SK-N-SH (cell line): ENCODE data around the gene LSM3. TPM values are rescaled to one million over a fixed set of nuclear protein-coding genes. Genes with fewer than 3 reads are reported as not detected.

ENCODE experiments used
- CTCF ChIA-PET: fragments of 300-600, 350-600 bp; formaldehyde crosslinking; extraction: SDS; loops from one replicate; lab custom pipeline; 2021; lab: Yijun Ruan, JAX
- POLR2A ChIA-PET: fragments of 350-600 bp; sonication (Branson Sonifier 250); formaldehyde crosslinking; extraction: SDS; loops from one replicate; lab custom pipeline; 2020; ENCODE audit warnings: antibody characterized with exemption, inconsistent platforms; lab: Yijun Ruan, JAX
- DNase-seq: peaks from one replicate; pipeline ENCODE4 v3.0.0; 2012
- H2AFZ ChIP-seq: fragments of 200-600 bp; sonication (generic); 2 replicates; pipeline ENCODE4 v1.8.1; 2016; ENCODE audit warnings: antibody characterized with exemption, mild to moderate bottlenecking, low read depth
- H3F3A ChIP-seq: fragments of 200-600 bp; sonication (generic); replicated peaks from 2 replicates; pipeline ENCODE3; 2016; ENCODE audit warnings: antibody characterized with exemption, mild to moderate bottlenecking; ENCODE audit not compliant: insufficient read depth
- H3K27ac ChIP-seq, 2 experiments: fragments of 200-500 bp in 1 of 2; fragments of 200-600 bp in 1 of 2; sonication (Bioruptor generic) in 1 of 2; sonication (generic), shearing (Covaris generic) in 1 of 2; 2 replicates each; pipeline versions ENCODE4 v1.5.1 to v1.6.1; 2014 to 2016; ENCODE audit warnings: low read depth in 2 of 2, inconsistent platforms in 1 of 2, low read length in 1 of 2, mild to moderate bottlenecking in 1 of 2, mixed read lengths in 1 of 2
- H3K27me3 ChIP-seq: fragments of 200-600 bp; sonication (generic), shearing (Covaris generic); 2 replicates; pipeline ENCODE4 v1.6.1; 2016; ENCODE audit warnings: mixed run types; ENCODE audit not compliant: insufficient read depth
- H3K36me3 ChIP-seq, 2 experiments: fragments of 200-500 bp in 1 of 2; fragments of 200-600 bp in 1 of 2; sonication (Bioruptor generic) in 1 of 2; sonication (generic) in 1 of 2; replicated peaks in 1 of 2; 2 replicates each; pipeline versions ENCODE3 to v1.5.1; 2014 to 2016; ENCODE audit warnings: low read length in 1 of 2, mild to moderate bottlenecking in 1 of 2; ENCODE audit not compliant: insufficient read depth in 2 of 2, control insufficient read depth in 1 of 2
- H3K4me1 ChIP-seq, 2 experiments: fragments of 200-500 bp in 1 of 2; fragments of 200-600 bp in 1 of 2; sonication (Bioruptor generic) in 1 of 2; sonication (generic), shearing (Covaris generic) in 1 of 2; 2 replicates each; pipeline versions ENCODE4 v1.5.1 to v1.6.1; 2014 to 2016; ENCODE audit warnings: low read depth in 1 of 2, low read length in 1 of 2, mixed run types in 1 of 2; ENCODE audit not compliant: insufficient read depth in 2 of 2, control insufficient read depth in 1 of 2
- H3K4me2 ChIP-seq: fragments of 200-600 bp; sonication (generic), shearing (Covaris generic); 2 replicates; pipeline ENCODE4 v1.6.1; 2017; ENCODE audit warnings: mixed run types
- H3K4me3 ChIP-seq, 2 experiments: fragments of 200-500 bp in 1 of 2; fragments of 200-600 bp in 1 of 2; sonication (Bioruptor generic) in 1 of 2; sonication (generic), shearing (Covaris generic) in 1 of 2; 2 replicates each; pipeline versions ENCODE4 v1.5.1 to v1.8.1; 2014 to 2016; ENCODE audit warnings: low read depth in 2 of 2, inconsistent platforms in 1 of 2, low read length in 1 of 2, mild to moderate bottlenecking in 1 of 2, mixed read lengths in 1 of 2, moderate library complexity in 1 of 2
- H3K79me2 ChIP-seq: fragments of 200-600 bp; sonication (generic); 2 replicates; pipeline ENCODE4 v1.8.1; 2017; ENCODE audit warnings: mild to moderate bottlenecking; ENCODE audit not compliant: insufficient read depth
- H3K9ac ChIP-seq: fragments of 200-600 bp; sonication (generic); 2 replicates; pipeline ENCODE4 v1.6.1; 2017; ENCODE audit warnings: mixed run types
- H3K9me2 ChIP-seq: fragments of 200-600 bp; sonication (generic); 2 replicates; pipeline ENCODE4 v1.6.1; 2017; ENCODE audit warnings: mixed run types
- H3K9me3 ChIP-seq: fragments of 200-600 bp; sonication (generic); 2 replicates; pipeline ENCODE4 v1.6.1; 2017; ENCODE audit warnings: mixed run types, mild to moderate bottlenecking, moderate library complexity
- H4K20me1 ChIP-seq: fragments of 200-600 bp; sonication (generic); 2 replicates; pipeline ENCODE4 v1.6.1; 2017; ENCODE audit warnings: mild to moderate bottlenecking, mixed run types; ENCODE audit not compliant: insufficient read depth
- ELF1 ChIP-seq: IDR thresholded peaks from 2 replicates; pipeline ENCODE4 v1.4.0; 2012
- FOSL2 ChIP-seq: IDR thresholded peaks from 2 replicates; pipeline ENCODE4 v1.4.0; 2012; ENCODE audit warnings: low read depth, mild to moderate bottlenecking, moderate library complexity, borderline replicate concordance
- FOXJ3 ChIP-seq: sonication (generic); formaldehyde crosslinking; IDR thresholded peaks from 2 replicates; pipeline ENCODE4 v1.5.1; 2020; ENCODE audit warnings: mild to moderate bottlenecking, missing genetic modification reagents
- GABPA ChIP-seq: IDR thresholded peaks from 2 replicates; pipeline ENCODE4 v1.4.0; 2012; ENCODE audit warnings: low read depth, mild to moderate bottlenecking
- GATA2 ChIP-seq: sonication (generic); formaldehyde crosslinking; IDR thresholded peaks from 2 replicates; pipeline ENCODE4 v1.5.0; 2020; ENCODE audit warnings: mild to moderate bottlenecking, missing genetic modification reagents
- MEF2A ChIP-seq: IDR thresholded peaks from 2 replicates; pipeline ENCODE4 v1.4.0; 2012; ENCODE audit warnings: low read depth, borderline replicate concordance
- NFIC ChIP-seq: IDR thresholded peaks from 2 replicates; pipeline ENCODE4 v1.4.0; 2012; ENCODE audit warnings: borderline replicate concordance
- NRF1 ChIP-seq: IDR thresholded peaks from 2 replicates; pipeline ENCODE4 v1.6.1; 2012; ENCODE audit warnings: low read depth, mild to moderate bottlenecking, low read length
- RAD21 ChIP-seq: IDR thresholded peaks from 2 replicates; pipeline ENCODE4 v1.6.1; 2012; ENCODE audit warnings: mild to moderate bottlenecking, low read length
- SIN3A ChIP-seq: IDR thresholded peaks from 2 replicates; pipeline ENCODE4 v1.6.1; 2012; ENCODE audit warnings: low read depth, mild to moderate bottlenecking, low read length, moderate library complexity, borderline replicate concordance
- TCF12 ChIP-seq: IDR thresholded peaks from 2 replicates; pipeline ENCODE4 v1.4.0; 2012
- WGBS: methylation state at CpG from one replicate; pipeline ENCODE4 v1.1.6; 2017; ENCODE audit warnings: low lambda C conversion rate; 5-methylcytosine and 5-hydroxymethylcytosine counted together
- polyA plus RNA-seq, 3 experiments: library from polyadenylated mRNA; depleted of rRNA; stranded (reverse); fragments of >200 nt; gene quantifications; 2 replicates each; pipeline ENCODE4 v1.2.3, GENCODE V29; 2012
- TF ChIP-seq, protein P1 (sequence below): IDR thresholded peaks from 2 replicates; pipeline ENCODE4 v1.4.0; 2012; ENCODE audit warnings: low read depth, borderline replicate concordance
- TF ChIP-seq, protein P2 (sequence below): IDR thresholded peaks from 2 replicates; pipeline ENCODE4; 2012
- TF ChIP-seq, protein P3 (sequence below): fragments of 200-600 bp; sonication (generic); IDR thresholded peaks from 2 replicates; pipeline ENCODE4 v1.6.1; 2017; ENCODE audit warnings: antibody characterized with exemption, mild to moderate bottlenecking, moderate library complexity
- TF ChIP-seq, protein P4 (sequence below): fragments of 150-350 bp; IDR thresholded peaks from 2 replicates; pipeline ENCODE4 v1.6.1; 2016; ENCODE audit warnings: mild to moderate bottlenecking, low read depth, low read length

Gene LSM3
- polyA plus RNA-seq, 1 of the 3 experiments (the other 2 are of a cell fraction): 5.1 TPM

DNA sequence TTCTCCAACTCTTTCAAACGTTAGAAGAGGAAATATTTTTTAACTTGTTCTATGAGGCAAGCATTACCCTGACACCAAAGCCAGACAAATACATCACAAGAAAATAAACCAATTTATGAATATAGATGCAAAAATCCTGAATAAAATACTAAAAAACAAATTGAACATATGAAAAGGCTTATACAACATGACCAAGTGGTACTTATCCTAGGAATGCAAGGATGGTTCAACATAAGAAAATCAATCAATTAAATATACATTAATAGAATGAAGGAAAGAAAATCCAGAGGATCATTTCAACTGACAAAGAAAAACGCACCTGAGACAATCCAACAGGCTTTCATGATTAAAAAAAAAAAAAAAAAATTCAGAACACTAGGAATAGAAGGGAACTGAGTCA is 17.3 kb upstream of the LSM3 start:
- POLR2A ChIA-PET: no interaction called here

DNA sequence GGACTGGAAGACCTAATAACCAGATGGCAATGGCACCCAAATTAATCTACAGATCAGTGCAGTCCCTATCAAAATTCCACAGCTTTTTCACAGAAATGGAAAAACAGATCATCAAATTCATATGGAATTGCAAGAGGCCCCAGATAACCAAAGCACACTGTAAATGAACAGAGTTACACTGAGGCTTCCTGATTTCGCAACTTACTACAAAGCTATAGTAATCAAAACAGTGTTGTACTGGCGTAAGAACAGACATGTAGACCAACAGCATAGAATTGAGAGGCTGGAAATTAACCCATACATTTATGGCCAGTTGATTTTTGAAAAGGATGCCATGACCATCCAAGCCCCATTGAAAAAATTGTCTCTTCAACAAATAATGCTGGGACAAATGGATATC is 16.4 kb upstream of the LSM3 start:
- no peaks in the 10 kb centered on the region for H3K4me1 ChIP-seq
- H3K9me3 ChIP-seq: peaks cover 9% of the 10 kb centered on the region; the same call in 1 of the 2 replicates
- H3K9ac ChIP-seq: no peak overlapping the region
- H3F3A ChIP-seq: no peaks in the 10 kb centered on the region
- H3K4me2 ChIP-seq: no peak overlapping the region
- no peaks in the 10 kb centered on the region for H3K27me3 ChIP-seq
- no peaks in the 10 kb centered on the region for H3K9me2 ChIP-seq
- POLR2A ChIA-PET: no interaction called here
- no peak for DNase-seq
- 100% methylated on average over 2 of the region's 2 CpGs for WGBS
- H4K20me1 ChIP-seq: no peaks in the 10 kb centered on the region
- no peak overlapping the region for H3K27ac ChIP-seq
- TF ChIP-seq NRF1 (no peak), RAD21 (no peak), SIN3A (no peak), TCF12 (no peak)
- TF ChIP-seq, protein P1, sequence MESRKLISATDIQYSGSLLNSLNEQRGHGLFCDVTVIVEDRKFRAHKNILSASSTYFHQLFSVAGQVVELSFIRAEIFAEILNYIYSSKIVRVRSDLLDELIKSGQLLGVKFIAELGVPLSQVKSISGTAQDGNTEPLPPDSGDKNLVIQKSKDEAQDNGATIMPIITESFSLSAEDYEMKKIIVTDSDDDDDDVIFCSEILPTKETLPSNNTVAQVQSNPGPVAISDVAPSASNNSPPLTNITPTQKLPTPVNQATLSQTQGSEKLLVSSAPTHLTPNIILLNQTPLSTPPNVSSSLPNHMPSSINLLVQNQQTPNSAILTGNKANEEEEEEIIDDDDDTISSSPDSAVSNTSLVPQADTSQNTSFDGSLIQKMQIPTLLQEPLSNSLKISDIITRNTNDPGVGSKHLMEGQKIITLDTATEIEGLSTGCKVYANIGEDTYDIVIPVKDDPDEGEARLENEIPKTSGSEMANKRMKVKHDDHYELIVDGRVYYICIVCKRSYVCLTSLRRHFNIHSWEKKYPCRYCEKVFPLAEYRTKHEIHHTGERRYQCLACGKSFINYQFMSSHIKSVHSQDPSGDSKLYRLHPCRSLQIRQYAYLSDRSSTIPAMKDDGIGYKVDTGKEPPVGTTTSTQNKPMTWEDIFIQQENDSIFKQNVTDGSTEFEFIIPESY: no peak
- peaks cover 91 to 93% of the 10 kb centered on the region in 2 experiments for H3K36me3 ChIP-seq
- CTCF ChIA-PET: no interaction called here
- no peak overlapping the region for H2AFZ ChIP-seq
- H3K79me2 ChIP-seq: peaks cover 62% of the 10 kb centered on the region
- H3K4me3 ChIP-seq: no peak overlapping the region

More for the DNA sequence above, 17.3 kb upstream of the LSM3 start:
- H3K9ac ChIP-seq: no peak overlapping the region
- CTCF ChIA-PET: interaction anchor here (0.6 kb wide), 1 partner anchor 44 kb away, joined by 3 read pairs; no protein-coding TSS in a partner anchor
- H3K4me2 ChIP-seq: no peak overlapping the region
- H3K27me3 ChIP-seq: no peaks in the 10 kb centered on the region
- DNase-seq: no peak
- H3K27ac ChIP-seq: no peak overlapping the region
- H3K9me3 ChIP-seq: peaks cover 9% of the 10 kb centered on the region; the same call in 1 of the 2 replicates
- no peaks in the 10 kb centered on the region for H3K4me1 ChIP-seq
- 96% methylated on average over 2 of the region's 2 CpGs for WGBS
- H3K9me2 ChIP-seq: no peaks in the 10 kb centered on the region
- no peaks in the 10 kb centered on the region for H3F3A ChIP-seq
- peaks cover 61% of the 10 kb centered on the region for H3K79me2 ChIP-seq
- no peak overlapping the region for H3K4me3 ChIP-seq
- H4K20me1 ChIP-seq: no peaks in the 10 kb centered on the region
- peaks cover 93% of the 10 kb centered on the region in 2 experiments for H3K36me3 ChIP-seq
- no peak for TF ChIP-seq SIN3A
- TF ChIP-seq NFIC: no peak
- TF ChIP-seq FOXJ3: no peak
- H2AFZ ChIP-seq: no peak overlapping the region

DNA sequence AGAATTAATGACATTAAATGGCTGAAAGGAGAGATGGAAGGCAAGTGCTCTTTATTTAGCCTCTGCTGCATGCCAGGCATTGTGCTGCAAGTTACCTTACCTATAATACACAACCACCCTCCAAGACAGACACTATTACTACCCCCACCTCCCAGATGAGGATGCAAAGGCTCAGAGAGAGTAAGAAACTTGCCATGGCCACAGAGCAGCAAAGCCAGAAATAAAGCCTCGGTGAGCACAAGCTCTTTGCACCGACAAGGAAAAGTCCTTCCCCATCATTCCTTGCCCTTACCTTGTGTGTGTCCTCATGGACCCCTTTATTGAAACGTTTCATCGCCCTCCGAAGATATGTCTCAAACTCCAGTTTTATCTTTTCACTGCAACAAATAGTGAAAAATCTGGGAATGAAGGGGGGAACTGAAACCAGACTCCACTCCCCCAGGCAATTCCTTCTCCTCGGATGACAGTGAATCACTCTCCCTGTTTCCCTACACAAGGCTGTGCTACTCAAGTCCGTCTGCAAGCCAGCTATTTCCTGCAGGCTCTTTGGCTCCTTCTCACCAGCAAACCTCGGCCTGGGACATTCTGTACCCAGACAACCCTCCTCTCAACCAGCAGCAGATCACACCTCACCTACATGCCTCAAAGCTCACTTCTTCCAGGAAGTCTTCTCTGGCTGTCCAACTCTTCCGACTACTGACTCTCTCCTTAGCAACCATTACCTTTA is 11.6 kb upstream of the LSM3 start:
- no peaks in the 10 kb centered on the region for H3K9me3 ChIP-seq
- no peaks in the 10 kb centered on the region for H4K20me1 ChIP-seq
- no peak overlapping the region for H3K9ac ChIP-seq
- peaks cover 54% of the 10 kb centered on the region for H3K79me2 ChIP-seq
- no peak overlapping the region for H3K4me3 ChIP-seq
- no peak for DNase-seq
- peaks cover 81 to 92% of the 10 kb centered on the region in 2 experiments for H3K36me3 ChIP-seq
- no peaks in the 10 kb centered on the region for H3K27me3 ChIP-seq
- H2AFZ ChIP-seq: no peak overlapping the region
- H3K4me2 ChIP-seq: no peak overlapping the region
- H3F3A ChIP-seq: peaks cover 32% of the 10 kb centered on the region
- peaks cover 16 to 27% of the 10 kb centered on the region in 2 experiments for H3K4me1 ChIP-seq
- H3K9me2 ChIP-seq: no peaks in the 10 kb centered on the region
- POLR2A ChIA-PET: interaction anchor here (1.1 kb wide), 2 partner anchors 9 to 12 kb away, joined by 3 read pairs; partner anchors contain the start of genes LSM3 and XPC
- CTCF ChIA-PET: interaction anchor here (0.6 to 1.6 kb wide), 5 partner anchors 9 to 36 kb away, joined by 3 to 5 read pairs (median 3); partner anchors contain the start of genes LSM3 and XPC
- H3K27ac ChIP-seq: no peak overlapping the region
- WGBS: 84% methylated on average over 9 of the region's 9 CpGs
- TF ChIP-seq GABPA (no peak), SIN3A (no peak), FOSL2 (no peak), NFIC (no peak), ELF1 (no peak), GATA2 (no peak), FOXJ3 (no peak), RAD21 (no peak), MEF2A (no peak)
- TF ChIP-seq, protein P2, sequence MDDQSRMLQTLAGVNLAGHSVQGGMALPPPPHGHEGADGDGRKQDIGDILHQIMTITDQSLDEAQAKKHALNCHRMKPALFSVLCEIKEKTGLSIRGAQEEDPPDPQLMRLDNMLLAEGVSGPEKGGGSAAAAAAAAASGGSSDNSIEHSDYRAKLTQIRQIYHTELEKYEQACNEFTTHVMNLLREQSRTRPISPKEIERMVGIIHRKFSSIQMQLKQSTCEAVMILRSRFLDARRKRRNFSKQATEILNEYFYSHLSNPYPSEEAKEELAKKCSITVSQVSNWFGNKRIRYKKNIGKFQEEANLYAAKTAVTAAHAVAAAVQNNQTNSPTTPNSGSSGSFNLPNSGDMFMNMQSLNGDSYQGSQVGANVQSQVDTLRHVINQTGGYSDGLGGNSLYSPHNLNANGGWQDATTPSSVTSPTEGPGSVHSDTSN: no peak
- TF ChIP-seq, protein P3, sequence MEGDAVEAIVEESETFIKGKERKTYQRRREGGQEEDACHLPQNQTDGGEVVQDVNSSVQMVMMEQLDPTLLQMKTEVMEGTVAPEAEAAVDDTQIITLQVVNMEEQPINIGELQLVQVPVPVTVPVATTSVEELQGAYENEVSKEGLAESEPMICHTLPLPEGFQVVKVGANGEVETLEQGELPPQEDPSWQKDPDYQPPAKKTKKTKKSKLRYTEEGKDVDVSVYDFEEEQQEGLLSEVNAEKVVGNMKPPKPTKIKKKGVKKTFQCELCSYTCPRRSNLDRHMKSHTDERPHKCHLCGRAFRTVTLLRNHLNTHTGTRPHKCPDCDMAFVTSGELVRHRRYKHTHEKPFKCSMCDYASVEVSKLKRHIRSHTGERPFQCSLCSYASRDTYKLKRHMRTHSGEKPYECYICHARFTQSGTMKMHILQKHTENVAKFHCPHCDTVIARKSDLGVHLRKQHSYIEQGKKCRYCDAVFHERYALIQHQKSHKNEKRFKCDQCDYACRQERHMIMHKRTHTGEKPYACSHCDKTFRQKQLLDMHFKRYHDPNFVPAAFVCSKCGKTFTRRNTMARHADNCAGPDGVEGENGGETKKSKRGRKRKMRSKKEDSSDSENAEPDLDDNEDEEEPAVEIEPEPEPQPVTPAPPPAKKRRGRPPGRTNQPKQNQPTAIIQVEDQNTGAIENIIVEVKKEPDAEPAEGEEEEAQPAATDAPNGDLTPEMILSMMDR: no peak
- TF ChIP-seq, protein P4, sequence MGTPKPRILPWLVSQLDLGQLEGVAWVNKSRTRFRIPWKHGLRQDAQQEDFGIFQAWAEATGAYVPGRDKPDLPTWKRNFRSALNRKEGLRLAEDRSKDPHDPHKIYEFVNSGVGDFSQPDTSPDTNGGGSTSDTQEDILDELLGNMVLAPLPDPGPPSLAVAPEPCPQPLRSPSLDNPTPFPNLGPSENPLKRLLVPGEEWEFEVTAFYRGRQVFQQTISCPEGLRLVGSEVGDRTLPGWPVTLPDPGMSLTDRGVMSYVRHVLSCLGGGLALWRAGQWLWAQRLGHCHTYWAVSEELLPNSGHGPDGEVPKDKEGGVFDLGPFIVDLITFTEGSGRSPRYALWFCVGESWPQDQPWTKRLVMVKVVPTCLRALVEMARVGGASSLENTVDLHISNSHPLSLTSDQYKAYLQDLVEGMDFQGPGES: no peak
